Activated T-cell treated with anti-CD3 and anti-CD28 coated beads for 48 hours (primary cell): ENCODE data around the gene PDZRN4.
"Not testable (repeated sequence)": the region's sequence is repeated elsewhere in the genome, so short reads cannot be mapped to it uniquely, and the experiment has no call there.

Experiments used
- DNase-seq: peaks from one replicate; pipeline ENCODE4 v3.0.0-alpha.2; 2020; ENCODE audit warnings: low read depth

The PDZRN4 gene

GRCh38 chr12:41188058-41188840 lies at the start of gene PDZRN4:
PDZRN4 (plus strand) TSS chr12:41188320.
- DNase-seq, result no peak

- DNase-seq, result no peak
Measured at GRCh38 chr12:41140117-41140516, 48.0 kb upstream of the PDZRN4 start.

- no peak for DNase-seq
Measured at GRCh38 chr12:41141104-41141503, 47.0 kb upstream of the PDZRN4 start.

GRCh38 chr12:41142376-41142775 lies 45.7 kb upstream of the PDZRN4 start:
- no peak for DNase-seq

- no peak for DNase-seq
Measured at GRCh38 chr12:41151793-41152192, 36.3 kb upstream of the PDZRN4 start.

- DNase-seq, result no peak
Measured at GRCh38 chr12:41162461-41162860, 25.7 kb upstream of the PDZRN4 start.

- DNase-seq, result no peak
Measured at GRCh38 chr12:41167701-41168100, 20.4 kb upstream of the PDZRN4 start.

- no peak for DNase-seq
Measured at GRCh38 chr12:41174602-41175001, 13.5 kb upstream of the PDZRN4 start.

- DNase-seq, result not testable (repeated sequence)
Measured at GRCh38 chr12:41179507-41179906, 8.6 kb upstream of the PDZRN4 start.

- no peak for DNase-seq
Measured at GRCh38 chr12:41184864-41185263, 3.3 kb upstream of the PDZRN4 start.

- no peak for DNase-seq
Measured at GRCh38 chr12:41186026-41186425, 2.1 kb upstream of the PDZRN4 start.

- DNase-seq, result no peak
Measured at GRCh38 chr12:41188841-41189394, 798 bp downstream of the PDZRN4 start.

- DNase-seq, result no peak
Measured at GRCh38 chr12:41189395-41190251, 1.5 kb downstream of the PDZRN4 start.

GRCh38 chr12:41190338-41190737 lies 2.2 kb downstream of the PDZRN4 start:
- no peak for DNase-seq

- DNase-seq, result not testable (repeated sequence)
Measured at GRCh38 chr12:41191549-41191948, 3.4 kb downstream of the PDZRN4 start.

GRCh38 chr12:41193311-41193710 lies 5.2 kb downstream of the PDZRN4 start:
- no peak for DNase-seq

GRCh38 chr12:41202051-41202450 lies 13.9 kb downstream of the PDZRN4 start:
- no peak for DNase-seq

GRCh38 chr12:41205070-41205709 lies 17.1 kb downstream of the PDZRN4 start:
- DNase-seq, result no peak

- DNase-seq, result no peak
Measured at GRCh38 chr12:41206298-41206697, 18.2 kb downstream of the PDZRN4 start.

- DNase-seq, result no peak
Measured at GRCh38 chr12:41211448-41211847, 23.3 kb downstream of the PDZRN4 start.

- no peak for DNase-seq
Measured at GRCh38 chr12:41212625-41213024, 24.5 kb downstream of the PDZRN4 start.

GRCh38 chr12:41213107-41213506 lies 25.0 kb downstream of the PDZRN4 start:
- DNase-seq, result no peak
